ENCODE measurements around the gene ANXA11. TPM values are rescaled to one million over a fixed set of nuclear protein-coding genes. Genes with fewer than 3 reads are reported as not detected.

The ANXA11 gene
- total RNA-seq, 2 donors from 2014 or later, result 130 to 198 TPM

- ATAC-seq (ENCODE audit: insufficient number of reproducible peaks, low FRiP score, low read depth), result peak; percentile 14
- H3K4me3 ChIP-seq, result peak within 1 kb of the TSS; percentile 82
Measured at GRCh38 chr10:80132299-80133139, 72.8 kb downstream of the ANXA11 start, which contains the start of gene PLAC9. Gene PLAC9 (plus strand): TSS chr10:80132730. CDS start chr10:80132763, 33 bp downstream.

GRCh38 chr10:80131499-80131901, 73.8 kb downstream of the ANXA11 start:
- DNase-seq (ENCODE audit: low spot score) (no peak), ATAC-seq (ENCODE audit: insufficient number of reproducible peaks, low FRiP score, low read depth) (no peak)
- H3K9me3 ChIP-seq, result no peaks in the 10 kb centered on the region
- H3K27ac ChIP-seq, result no peak overlapping the region
- TF ChIP-seq CTCF (IDR thresholded peaks at IDR 0.05), result no peak
- H3K27me3 ChIP-seq (replicated peaks; ENCODE audit: insufficient read depth), result no peaks in the 10 kb centered on the region
- no peak overlapping the region for H3K4me3 ChIP-seq
- no peaks in the 10 kb centered on the region for H3K36me3 ChIP-seq
- H3K4me1 ChIP-seq (ENCODE audit: control insufficient read depth in 1 of 2, low read depth in 2 of 2), result peaks cover 3 to 25% of the 10 kb centered on the region in 2 donors

More at GRCh38 chr10:80132299-80133139, 72.8 kb downstream of the ANXA11 start, which contains the start of gene PLAC9:
- Histone ChIP-seq H3K9me3 (no peaks in the 10 kb centered on the region), H3K27me3 (replicated peaks; ENCODE audit: insufficient read depth) (no peaks in the 10 kb centered on the region), H3K36me3 (no peaks in the 10 kb centered on the region), H3K4me1 (ENCODE audit: control insufficient read depth in 1 of 2, low read depth in 2 of 2) (peaks cover 3 to 35% of the 10 kb centered on the region in 2 donors), H3K27ac (peak within 1 kb of the TSS; percentile 44 to 61)
- TF ChIP-seq CTCF (IDR thresholded peaks at IDR 0.05), result no peak
- no peak for DNase-seq (ENCODE audit: low spot score)

GRCh38 chr10:80126876-80127275, 78.5 kb downstream of the ANXA11 start:
- Histone ChIP-seq H3K4me3 (no peak overlapping the region), H3K4me1 (ENCODE audit: control insufficient read depth in 1 of 2, low read depth in 2 of 2) (no peaks in the 10 kb centered on the region), H3K36me3 (no peaks in the 10 kb centered on the region), H3K9me3 (no peaks in the 10 kb centered on the region), H3K27ac (no peak overlapping the region), H3K27me3 (replicated peaks; ENCODE audit: insufficient read depth) (no peaks in the 10 kb centered on the region)
- ATAC-seq (ENCODE audit: insufficient number of reproducible peaks, low FRiP score, low read depth), result no peak
- DNase-seq (ENCODE audit: low spot score), result no peak
- TF ChIP-seq CTCF (IDR thresholded peaks at IDR 0.05), result no peak

- no peak for ATAC-seq (ENCODE audit: insufficient number of reproducible peaks, low FRiP score, low read depth)
- H3K27ac ChIP-seq, result no peak overlapping the region
Measured at GRCh38 chr10:80122746-80123145, 82.6 kb downstream of the ANXA11 start.

More at GRCh38 chr10:80122746-80123145, 82.6 kb downstream of the ANXA11 start:
- no peak overlapping the region for H3K4me3 ChIP-seq
- H3K4me1 ChIP-seq (ENCODE audit: control insufficient read depth in 1 of 2, low read depth in 2 of 2), result no peaks in the 10 kb centered on the region
- H3K36me3 ChIP-seq, result no peaks in the 10 kb centered on the region
- H3K9me3 ChIP-seq, result no peaks in the 10 kb centered on the region
- DNase-seq (ENCODE audit: low spot score), result no peak
- TF ChIP-seq CTCF (IDR thresholded peaks at IDR 0.05), result no peak
- no peaks in the 10 kb centered on the region for H3K27me3 ChIP-seq (replicated peaks; ENCODE audit: insufficient read depth)
